ENCODE results near the gene ZSWIM8. TPM values are rescaled to one million over a fixed set of nuclear protein-coding genes. Genes with fewer than 3 reads are reported as not detected.
A peak's percentile ranks its signal among the peaks of the same experiment; 100 is the strongest.

The ZSWIM8 gene
- total RNA-seq, 1 donor from 2014 or later: 125 TPM

DNA sequence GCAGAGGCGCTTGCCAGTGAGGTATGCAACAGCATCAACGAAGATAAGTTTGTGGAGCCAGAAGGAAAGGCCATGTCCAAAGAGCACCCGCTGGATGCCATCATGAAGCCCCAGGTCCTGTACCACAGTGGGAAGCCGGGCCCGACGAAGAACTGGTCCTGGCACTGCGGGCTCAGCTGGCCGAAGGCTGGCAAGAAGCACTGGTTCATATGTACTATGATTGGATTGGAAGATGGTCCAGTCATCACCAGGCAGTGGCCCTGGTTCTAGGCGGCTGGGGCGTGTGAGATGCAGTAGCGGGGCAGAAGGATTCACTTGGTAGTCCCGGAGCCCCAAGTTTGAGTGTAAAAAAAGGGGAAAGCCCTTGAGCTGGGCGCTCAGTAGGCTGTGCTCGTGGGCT is 22.1 kb downstream of the ZSWIM8 start:
- intact Hi-C loops (cut with DNase I): no loop called here
- DNase-seq: no peak
- Histone ChIP-seq H3K27me3 (ENCODE audit: low read depth) (no peaks in the 10 kb centered on the region), H3K4me3 (no peak overlapping the region), H3K27ac (no peak overlapping the region), H3K9me3 (no peaks in the 10 kb centered on the region), H3K36me3 (peaks cover 63% of the 10 kb centered on the region), H3K4me1 (peaks cover 24% of the 10 kb centered on the region)
- TF ChIP-seq, protein P1, sequence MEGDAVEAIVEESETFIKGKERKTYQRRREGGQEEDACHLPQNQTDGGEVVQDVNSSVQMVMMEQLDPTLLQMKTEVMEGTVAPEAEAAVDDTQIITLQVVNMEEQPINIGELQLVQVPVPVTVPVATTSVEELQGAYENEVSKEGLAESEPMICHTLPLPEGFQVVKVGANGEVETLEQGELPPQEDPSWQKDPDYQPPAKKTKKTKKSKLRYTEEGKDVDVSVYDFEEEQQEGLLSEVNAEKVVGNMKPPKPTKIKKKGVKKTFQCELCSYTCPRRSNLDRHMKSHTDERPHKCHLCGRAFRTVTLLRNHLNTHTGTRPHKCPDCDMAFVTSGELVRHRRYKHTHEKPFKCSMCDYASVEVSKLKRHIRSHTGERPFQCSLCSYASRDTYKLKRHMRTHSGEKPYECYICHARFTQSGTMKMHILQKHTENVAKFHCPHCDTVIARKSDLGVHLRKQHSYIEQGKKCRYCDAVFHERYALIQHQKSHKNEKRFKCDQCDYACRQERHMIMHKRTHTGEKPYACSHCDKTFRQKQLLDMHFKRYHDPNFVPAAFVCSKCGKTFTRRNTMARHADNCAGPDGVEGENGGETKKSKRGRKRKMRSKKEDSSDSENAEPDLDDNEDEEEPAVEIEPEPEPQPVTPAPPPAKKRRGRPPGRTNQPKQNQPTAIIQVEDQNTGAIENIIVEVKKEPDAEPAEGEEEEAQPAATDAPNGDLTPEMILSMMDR (IDR thresholded peaks at IDR 0.05): no peak
- no peak for ATAC-seq

DNA sequence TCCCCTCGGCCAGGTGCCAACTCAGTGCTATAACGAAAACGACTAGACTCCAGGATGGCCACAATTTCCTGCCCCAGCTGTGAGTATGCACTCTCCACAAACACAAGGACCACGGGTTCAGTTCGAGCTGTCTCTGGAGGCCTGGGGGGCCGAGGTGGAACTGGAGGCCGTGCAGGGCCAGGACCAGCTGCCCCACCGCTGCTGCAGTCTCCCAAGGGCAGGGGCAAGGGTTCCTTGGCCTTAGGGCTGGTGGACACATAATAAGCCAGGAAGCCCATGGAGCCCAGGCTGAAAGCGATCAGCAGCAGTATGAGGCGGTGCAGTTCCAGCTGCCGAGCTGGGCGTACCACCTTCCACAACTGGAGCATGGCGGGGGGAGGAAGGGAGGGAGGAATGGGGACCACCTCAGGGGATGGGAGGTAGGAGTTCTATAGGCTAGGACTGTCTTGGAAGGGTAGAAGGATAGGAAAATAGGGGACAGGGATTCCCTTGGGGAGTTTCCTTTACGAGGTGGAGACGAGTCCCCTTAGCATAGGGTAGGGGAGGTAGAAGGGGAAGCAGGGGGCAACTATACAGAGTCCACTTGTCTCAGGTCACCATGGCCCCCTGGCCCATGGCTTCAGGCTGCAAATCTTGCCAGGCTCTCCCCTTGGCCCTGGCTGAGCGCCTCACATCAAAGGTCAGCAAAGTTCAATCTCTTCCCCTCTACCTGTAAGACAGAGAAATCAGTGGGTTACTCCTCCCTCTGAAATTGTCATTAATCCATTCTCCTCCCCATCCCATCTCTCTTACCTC is 22.8 kb downstream of the ZSWIM8 start:
- Histone ChIP-seq H3K9me3 (no peaks in the 10 kb centered on the region), H3K36me3 (peaks cover 56% of the 10 kb centered on the region), H3K4me1 (peaks cover 24% of the 10 kb centered on the region), H3K27ac (no peak overlapping the region), H3K27me3 (ENCODE audit: low read depth) (no peaks in the 10 kb centered on the region), H3K4me3 (peak overlapping the region; percentile 8)
- ATAC-seq (no peak), DNase-seq (no peak)
- TF ChIP-seq, protein P1 (IDR thresholded peaks at IDR 0.05): no peak
- intact Hi-C loops (cut with DNase I): no loop called here

DNA sequence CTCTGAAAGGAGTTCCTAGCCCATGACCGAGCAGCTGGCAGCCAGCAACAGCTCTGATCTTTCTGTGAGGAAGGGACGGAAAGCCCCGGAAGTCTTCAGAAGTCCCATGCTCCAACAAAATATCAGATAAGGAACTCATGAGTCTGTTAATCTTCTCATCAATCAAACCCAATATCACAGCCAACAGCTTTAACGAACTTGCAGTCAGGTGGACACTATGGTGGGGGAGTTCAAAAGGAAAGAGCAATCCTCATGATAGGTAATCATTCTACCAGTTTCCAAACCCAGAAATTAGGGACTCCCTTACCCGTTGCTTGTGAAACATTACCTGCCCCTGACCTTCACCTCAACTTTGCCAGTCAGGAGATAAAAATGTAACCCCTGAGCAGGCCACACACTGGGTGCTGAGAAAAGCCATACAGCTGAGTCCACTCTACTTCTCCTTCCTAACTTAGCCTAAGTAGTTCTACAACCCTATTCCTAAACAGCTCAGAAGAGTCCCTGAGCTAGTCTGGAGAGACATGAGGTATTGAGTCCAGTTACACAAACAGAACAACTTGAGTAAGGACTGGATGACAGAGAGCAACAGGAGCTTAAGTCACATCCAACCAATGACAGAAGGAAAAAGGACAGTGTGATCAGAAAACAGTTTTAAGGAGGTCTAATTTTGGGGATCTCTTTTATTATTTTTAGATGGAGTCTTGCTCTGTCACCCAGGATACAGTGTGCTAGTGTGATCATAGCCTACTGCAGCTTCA is 23.8 kb downstream of the ZSWIM8 start:
- no peak for DNase-seq
- TF ChIP-seq, protein P1 (IDR thresholded peaks at IDR 0.05): no peak
- peak overlapping the region; percentile 95 for H3K27ac ChIP-seq

DNA sequence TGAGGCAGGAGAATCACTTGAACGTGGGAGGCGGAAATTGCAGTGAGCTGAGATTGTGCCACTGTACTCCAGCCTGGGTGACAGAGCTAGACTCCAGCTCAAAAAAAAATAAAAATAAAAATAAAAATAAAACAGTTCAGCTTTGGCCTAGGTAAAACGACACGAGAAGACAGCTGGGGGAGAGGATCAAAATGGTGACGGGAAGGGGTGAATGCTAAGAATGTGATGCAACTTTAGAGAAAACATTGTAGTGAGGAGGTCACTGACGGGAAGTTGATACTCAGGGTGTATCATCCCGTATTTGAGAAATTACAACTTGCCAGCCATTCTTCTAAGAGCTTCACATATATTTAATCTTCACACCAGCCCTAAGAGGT is 24.9 kb downstream of the ZSWIM8 start:
- no peaks in the 10 kb centered on the region for H3K27me3 ChIP-seq (ENCODE audit: low read depth)
- DNase-seq (no peak), ATAC-seq (no peak)
- H3K4me1 ChIP-seq: peaks cover 24% of the 10 kb centered on the region
- TF ChIP-seq, protein P1 (IDR thresholded peaks at IDR 0.05): no peak
- intact Hi-C loops (cut with DNase I): no loop called here
- H3K9me3 ChIP-seq: no peaks in the 10 kb centered on the region
- H3K36me3 ChIP-seq: peaks cover 55% of the 10 kb centered on the region
- peak overlapping the region; percentile 94 for H3K4me3 ChIP-seq
- peak overlapping the region; percentile 95 for H3K27ac ChIP-seq

More for the DNA sequence above, 23.8 kb downstream of the ZSWIM8 start:
- Histone ChIP-seq H3K4me3 (no peak overlapping the region), H3K27me3 (ENCODE audit: low read depth) (no peaks in the 10 kb centered on the region), H3K9me3 (no peaks in the 10 kb centered on the region), H3K4me1 (peaks cover 24% of the 10 kb centered on the region), H3K36me3 (peaks cover 56% of the 10 kb centered on the region)
- intact Hi-C loops (cut with DNase I): no loop called here
- no peak for ATAC-seq

DNA sequence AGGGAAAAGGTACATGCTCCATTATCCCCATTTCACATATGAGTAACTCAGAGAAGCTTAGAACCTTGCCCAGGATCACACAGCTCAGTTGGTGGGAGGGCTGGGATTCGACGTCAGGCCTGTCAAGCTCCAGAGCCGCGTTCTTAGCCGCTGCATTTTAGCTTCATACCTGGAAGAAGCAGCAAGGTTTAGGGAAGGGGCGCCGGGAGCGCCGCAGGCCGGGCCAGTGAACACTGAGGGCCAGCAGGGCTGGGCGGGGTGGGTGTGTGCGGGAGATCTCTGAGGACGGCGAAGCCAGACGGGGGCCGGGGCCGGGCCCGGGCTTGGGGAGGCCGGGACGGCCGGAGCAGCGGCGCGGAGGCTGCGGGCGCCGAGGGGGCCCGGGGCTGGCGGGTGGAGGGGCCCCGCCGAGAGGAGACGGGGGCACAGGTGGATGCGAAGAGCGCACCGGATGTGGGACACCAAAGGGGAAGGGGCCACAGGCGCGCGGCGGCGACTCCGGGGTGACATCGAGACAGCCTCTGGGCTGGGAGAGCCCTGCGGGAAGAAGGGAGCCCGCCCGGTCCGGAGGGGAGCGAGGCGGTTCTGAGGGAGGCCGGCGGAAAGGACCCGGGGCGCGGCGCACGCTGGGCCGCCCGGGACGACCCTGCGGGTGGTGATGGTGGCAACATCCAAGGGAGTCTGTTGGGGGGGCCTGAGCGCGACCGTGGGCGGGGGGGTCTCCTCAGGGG is 25.5 kb downstream of the ZSWIM8 start:
- peak overlapping the region; percentile 94 for H3K4me3 ChIP-seq
- TF ChIP-seq, protein P1 (IDR thresholded peaks at IDR 0.05): no peak
- peak; percentile 37 to 55 for ATAC-seq
- peak overlapping the region; percentile 95 for H3K27ac ChIP-seq
- no peaks in the 10 kb centered on the region for H3K27me3 ChIP-seq (ENCODE audit: low read depth)
- H3K9me3 ChIP-seq: no peaks in the 10 kb centered on the region
- peak; percentile 70 for DNase-seq
- intact Hi-C loops (cut with DNase I): no loop called here
- peaks cover 24% of the 10 kb centered on the region for H3K4me1 ChIP-seq
- peaks cover 55% of the 10 kb centered on the region for H3K36me3 ChIP-seq

All from lower lobe of right lung (tissue), 2 donors.